Neural crest cell (in vitro differentiated cells): ENCODE measurements around the gene APBB2. TPM values are rescaled to one million over a fixed set of nuclear protein-coding genes. Genes with fewer than 3 reads are reported as not detected.

ENCODE experiments used
- DNase-seq: peaks from one replicate; pipeline ENCODE4 v3.0.0; 2021; ENCODE audit warnings: low read depth, mixed read lengths, low spot score
- H3K27ac Mint-ChIP-seq: one replicate; pipeline ENCODE4 v1.8.0; 2021; ENCODE audit warnings: mild to moderate bottlenecking, mixed read lengths; ENCODE audit not compliant: unreplicated experiment
- H3K27me3 Mint-ChIP-seq: 2 replicates; pipeline ENCODE4 v1.8.0; 2021; ENCODE audit warnings: low read depth, mild to moderate bottlenecking, mixed read lengths
- H3K36me3 Mint-ChIP-seq: 2 replicates; pipeline ENCODE4 v1.8.0; 2021; ENCODE audit warnings: low read depth, mild to moderate bottlenecking, mixed read lengths
- H3K4me1 Mint-ChIP-seq: 2 replicates; pipeline ENCODE4 v1.8.0; 2021; ENCODE audit warnings: mixed read lengths
- H3K4me3 Mint-ChIP-seq: one replicate; pipeline ENCODE4 v1.8.0; 2021; ENCODE audit warnings: mild to moderate bottlenecking, mixed read lengths
- H3K9me3 Mint-ChIP-seq: 2 replicates; pipeline ENCODE4 v1.8.0; 2021; ENCODE audit warnings: mixed read lengths
- total RNA-seq: library from RNA; stranded (reverse); gene quantifications from 2 replicates; pipeline ENCODE4 v1.2.1, GENCODE V29; 2021
- TF ChIP-seq, protein P1 (sequence below): fragments of 200-600 bp; sonication (generic); conservative IDR thresholded peaks from 2 replicates; pipeline ENCODE4 v1.5.0; 2021; ENCODE audit warnings: antibody characterized with exemption, mild to moderate bottlenecking

The APBB2 gene
- total RNA-seq, 1 donor from 2014 or later: 68.5 TPM

DNA sequence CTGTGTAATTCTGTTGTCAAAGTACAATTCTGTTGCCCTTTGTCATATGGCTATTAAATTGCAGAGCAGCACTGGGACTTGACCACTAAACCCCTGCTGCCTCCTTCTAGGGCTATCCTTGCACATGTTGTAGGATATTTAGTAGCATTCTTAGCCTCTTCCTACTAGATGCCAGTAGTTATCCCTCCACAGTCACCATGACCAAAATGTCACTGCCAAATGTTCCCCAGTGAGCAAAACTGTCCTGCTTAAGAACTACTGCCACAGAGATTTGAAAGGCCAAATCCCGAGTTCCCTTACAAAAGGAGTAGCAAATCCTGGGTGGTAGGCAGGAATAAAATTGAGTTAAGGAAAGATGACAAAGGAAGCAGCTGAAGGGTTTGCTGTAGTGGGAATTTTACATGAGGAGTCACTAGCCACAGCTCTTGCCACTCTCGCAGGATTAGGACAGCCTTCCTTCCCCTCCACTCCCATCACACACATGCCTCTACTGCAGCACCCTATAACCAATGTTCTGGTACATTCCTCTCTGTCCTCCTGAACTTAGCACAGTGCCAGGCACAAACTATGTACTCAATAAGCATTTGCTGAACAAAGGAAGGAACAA lies 8.4 kb downstream of the APBB2 start:
- Mint-ChIP-seq H3K27ac (no peak overlapping the region), H3K27me3 (no peaks in the 10 kb centered on the region), H3K4me1 (peaks cover 6% of the 10 kb centered on the region), H3K36me3 (peaks cover 4% of the 10 kb centered on the region), H3K9me3 (no peaks in the 10 kb centered on the region), H3K4me3 (no peak overlapping the region)
- TF ChIP-seq, protein P1, sequence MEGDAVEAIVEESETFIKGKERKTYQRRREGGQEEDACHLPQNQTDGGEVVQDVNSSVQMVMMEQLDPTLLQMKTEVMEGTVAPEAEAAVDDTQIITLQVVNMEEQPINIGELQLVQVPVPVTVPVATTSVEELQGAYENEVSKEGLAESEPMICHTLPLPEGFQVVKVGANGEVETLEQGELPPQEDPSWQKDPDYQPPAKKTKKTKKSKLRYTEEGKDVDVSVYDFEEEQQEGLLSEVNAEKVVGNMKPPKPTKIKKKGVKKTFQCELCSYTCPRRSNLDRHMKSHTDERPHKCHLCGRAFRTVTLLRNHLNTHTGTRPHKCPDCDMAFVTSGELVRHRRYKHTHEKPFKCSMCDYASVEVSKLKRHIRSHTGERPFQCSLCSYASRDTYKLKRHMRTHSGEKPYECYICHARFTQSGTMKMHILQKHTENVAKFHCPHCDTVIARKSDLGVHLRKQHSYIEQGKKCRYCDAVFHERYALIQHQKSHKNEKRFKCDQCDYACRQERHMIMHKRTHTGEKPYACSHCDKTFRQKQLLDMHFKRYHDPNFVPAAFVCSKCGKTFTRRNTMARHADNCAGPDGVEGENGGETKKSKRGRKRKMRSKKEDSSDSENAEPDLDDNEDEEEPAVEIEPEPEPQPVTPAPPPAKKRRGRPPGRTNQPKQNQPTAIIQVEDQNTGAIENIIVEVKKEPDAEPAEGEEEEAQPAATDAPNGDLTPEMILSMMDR: no peak
- no peak for DNase-seq

DNA sequence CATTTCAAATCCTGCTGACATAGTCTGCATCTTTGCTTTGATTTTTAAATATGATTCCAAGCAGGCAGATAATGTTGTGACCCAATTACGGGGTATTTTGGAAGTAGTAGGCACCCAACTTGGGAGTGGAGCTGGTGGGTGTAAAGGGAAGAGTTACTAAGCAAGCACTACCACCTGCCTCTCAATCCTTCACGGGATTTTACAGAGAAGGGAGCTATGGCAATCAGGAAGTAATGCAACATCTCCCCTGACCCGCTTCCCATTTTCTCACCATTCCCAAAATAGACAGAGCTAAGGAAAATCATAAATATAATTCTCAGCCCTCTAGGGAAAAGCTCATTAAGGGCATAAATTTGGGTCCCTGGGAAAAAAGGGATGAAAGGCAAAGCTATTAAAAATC lies 9.2 kb downstream of the APBB2 start:
- Mint-ChIP-seq H3K4me3 (no peak overlapping the region), H3K9me3 (no peaks in the 10 kb centered on the region), H3K27ac (no peak overlapping the region), H3K36me3 (peaks cover 4% of the 10 kb centered on the region), H3K27me3 (no peaks in the 10 kb centered on the region), H3K4me1 (peaks cover 6% of the 10 kb centered on the region)
- no peak for DNase-seq
- TF ChIP-seq, protein P1: no peak

DNA sequence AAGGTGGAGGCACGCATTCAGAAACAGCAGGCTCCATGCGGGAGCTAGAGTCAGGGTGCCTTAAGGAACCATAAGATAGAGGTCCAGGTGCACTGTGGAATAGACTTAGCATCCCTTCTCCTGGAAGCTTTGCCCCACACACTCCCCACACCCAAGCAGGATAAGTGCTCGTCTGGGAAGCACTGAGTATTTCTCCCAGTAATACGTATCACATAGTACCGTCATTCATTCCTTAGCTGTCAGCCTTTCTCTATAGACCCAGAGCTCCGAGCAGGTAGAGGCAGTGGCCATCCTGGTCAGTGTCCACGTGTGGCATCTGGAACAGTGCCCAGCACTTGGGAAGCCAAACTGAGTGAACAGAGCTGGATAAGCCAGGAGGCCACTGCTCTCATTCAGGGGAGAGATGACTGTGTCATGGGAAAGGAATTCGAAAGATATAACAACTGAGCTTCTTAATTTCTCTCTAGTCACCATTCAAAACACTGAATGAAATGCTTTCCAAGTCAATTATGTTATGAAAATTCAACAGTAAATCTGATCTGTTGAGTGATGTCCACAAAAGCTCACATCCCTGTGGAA lies 9.9 kb downstream of the APBB2 start:
- no peak overlapping the region for H3K27ac Mint-ChIP-seq
- peaks cover 4% of the 10 kb centered on the region for H3K36me3 Mint-ChIP-seq
- peaks cover 10% of the 10 kb centered on the region for H3K4me1 Mint-ChIP-seq
- TF ChIP-seq, protein P1: no peak
- no peak for DNase-seq
- H3K4me3 Mint-ChIP-seq: no peak overlapping the region
- no peaks in the 10 kb centered on the region for H3K27me3 Mint-ChIP-seq
- H3K9me3 Mint-ChIP-seq: no peaks in the 10 kb centered on the region

DNA sequence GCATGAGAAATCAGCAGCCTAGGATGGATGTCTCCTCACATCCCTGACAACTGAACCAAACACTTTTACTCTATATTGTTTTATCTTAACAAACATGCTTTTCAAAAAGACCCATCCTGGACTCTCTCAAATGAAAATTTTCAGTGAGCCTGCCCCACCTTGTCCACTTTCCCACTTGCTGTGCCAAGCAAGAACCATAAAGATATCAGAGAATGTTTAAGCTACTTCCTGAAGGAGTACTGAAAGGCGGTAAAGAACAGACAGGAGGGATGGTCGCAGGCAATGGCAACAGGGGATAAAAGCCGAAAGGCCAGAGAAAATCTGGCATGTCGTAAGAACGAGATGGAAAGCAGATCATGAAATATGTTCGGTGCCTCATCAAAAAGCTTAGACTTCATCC lies 10.5 kb downstream of the APBB2 start:
- no peaks in the 10 kb centered on the region for H3K9me3 Mint-ChIP-seq
- peak overlapping the region; percentile 9 for H3K27ac Mint-ChIP-seq
- DNase-seq: no peak
- H3K4me3 Mint-ChIP-seq: no peak overlapping the region
- H3K4me1 Mint-ChIP-seq: peaks cover 4% of the 10 kb centered on the region
- H3K36me3 Mint-ChIP-seq: peaks cover 4% of the 10 kb centered on the region
- H3K27me3 Mint-ChIP-seq: no peaks in the 10 kb centered on the region
- TF ChIP-seq, protein P1: no peak

DNA sequence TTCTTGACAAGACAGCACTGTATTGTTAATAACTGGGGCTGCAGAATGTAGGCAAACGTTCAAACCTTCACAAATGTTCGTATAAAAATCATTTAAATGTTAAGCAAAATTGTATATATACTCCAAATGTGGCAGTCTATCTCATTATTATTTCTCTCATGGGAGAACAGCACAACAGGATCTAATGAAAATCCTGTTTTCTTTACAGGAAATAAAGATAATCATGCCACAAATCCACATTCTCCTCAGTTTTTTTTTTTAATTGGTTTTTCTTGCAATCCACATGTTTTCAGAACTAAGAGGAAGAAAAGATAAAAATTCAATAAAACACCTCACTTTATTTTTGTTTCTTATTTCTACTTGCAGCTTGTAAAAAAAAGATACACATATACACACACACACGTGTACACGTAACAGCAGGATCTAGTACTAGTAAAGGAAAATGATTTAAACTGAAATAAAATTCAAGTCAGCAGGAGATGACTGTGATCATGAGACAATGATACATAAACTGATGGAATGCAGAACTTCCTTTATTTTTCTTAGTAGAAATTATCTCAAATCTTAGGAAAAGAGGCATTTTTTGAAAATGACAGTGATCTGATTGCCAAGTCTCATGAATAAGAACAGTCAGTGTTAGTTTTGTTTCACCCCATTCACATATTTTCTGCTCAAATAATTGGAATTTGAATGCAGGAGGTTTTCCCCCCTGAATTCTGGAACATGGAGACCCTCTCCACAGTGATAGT lies 11.3 kb downstream of the APBB2 start:
- H3K4me3 Mint-ChIP-seq: no peak overlapping the region
- TF ChIP-seq, protein P1: no peak

More for the DNA sequence above, 11.3 kb downstream of the APBB2 start:
- H3K27ac Mint-ChIP-seq: no peak overlapping the region
- H3K36me3 Mint-ChIP-seq: peaks cover 4% of the 10 kb centered on the region
- H3K27me3 Mint-ChIP-seq: no peaks in the 10 kb centered on the region
- no peaks in the 10 kb centered on the region for H3K9me3 Mint-ChIP-seq
- DNase-seq: no peak
- H3K4me1 Mint-ChIP-seq: peaks cover 4% of the 10 kb centered on the region
